ENCODE measurements around the gene ZNF438. TPM values are rescaled to one million over a fixed set of nuclear protein-coding genes. Genes with fewer than 3 reads are reported as not detected.

The ZNF438 gene
- total RNA-seq, 4 donors from 2014 or later = 17.6 to 34.8 (median 23.6) TPM

DNA sequence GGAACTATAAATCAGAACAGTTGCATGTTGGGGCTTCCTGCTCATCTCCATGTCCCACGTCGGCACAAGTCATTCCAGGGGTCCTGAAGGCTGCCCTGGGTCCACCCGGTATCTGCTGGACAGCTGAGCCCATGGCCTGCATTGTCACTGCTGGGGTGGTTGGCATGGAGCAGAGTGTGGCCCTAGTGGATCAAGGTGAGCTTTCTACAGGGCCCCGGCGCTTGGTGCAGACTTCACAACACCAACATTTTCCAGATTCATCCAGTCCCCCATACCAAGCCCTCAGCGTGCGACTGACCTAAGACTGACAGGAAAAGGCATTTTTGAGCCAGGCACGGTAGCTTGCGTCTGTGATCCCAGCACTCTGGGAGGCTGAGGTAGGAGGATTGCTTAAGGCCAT, 226.6 kb downstream of the ZNF438 start:
- TF ChIP-seq, protein P1, sequence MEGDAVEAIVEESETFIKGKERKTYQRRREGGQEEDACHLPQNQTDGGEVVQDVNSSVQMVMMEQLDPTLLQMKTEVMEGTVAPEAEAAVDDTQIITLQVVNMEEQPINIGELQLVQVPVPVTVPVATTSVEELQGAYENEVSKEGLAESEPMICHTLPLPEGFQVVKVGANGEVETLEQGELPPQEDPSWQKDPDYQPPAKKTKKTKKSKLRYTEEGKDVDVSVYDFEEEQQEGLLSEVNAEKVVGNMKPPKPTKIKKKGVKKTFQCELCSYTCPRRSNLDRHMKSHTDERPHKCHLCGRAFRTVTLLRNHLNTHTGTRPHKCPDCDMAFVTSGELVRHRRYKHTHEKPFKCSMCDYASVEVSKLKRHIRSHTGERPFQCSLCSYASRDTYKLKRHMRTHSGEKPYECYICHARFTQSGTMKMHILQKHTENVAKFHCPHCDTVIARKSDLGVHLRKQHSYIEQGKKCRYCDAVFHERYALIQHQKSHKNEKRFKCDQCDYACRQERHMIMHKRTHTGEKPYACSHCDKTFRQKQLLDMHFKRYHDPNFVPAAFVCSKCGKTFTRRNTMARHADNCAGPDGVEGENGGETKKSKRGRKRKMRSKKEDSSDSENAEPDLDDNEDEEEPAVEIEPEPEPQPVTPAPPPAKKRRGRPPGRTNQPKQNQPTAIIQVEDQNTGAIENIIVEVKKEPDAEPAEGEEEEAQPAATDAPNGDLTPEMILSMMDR (IDR thresholded peaks at IDR 0.05; ENCODE audit: low read depth) = no peak

DNA sequence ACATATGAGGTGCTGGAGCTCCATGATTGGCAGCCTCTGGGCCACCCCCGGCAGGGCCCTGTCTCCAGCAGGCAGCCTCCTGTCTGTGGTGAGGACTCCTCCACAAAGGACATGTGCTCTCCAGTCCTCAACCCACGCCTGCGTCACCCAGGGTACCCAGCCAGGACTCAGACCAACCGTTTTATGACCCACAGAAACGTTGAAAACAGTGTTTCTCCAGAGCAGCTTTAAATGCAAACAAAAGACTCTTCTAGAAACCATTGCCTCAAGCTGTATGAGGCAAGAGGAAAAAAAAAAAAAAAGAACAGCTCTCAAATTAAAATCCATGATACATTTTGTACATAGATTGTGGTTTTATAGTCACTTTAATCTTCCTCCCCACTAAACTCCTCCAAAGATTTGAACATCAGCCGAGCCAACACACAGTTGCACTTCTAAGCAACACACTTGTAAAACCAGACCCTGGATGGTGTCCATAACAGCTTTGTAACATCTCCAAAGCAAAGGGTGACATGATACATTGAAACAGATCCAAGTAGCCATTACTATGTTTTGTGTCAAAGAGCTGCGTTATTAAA, 227.1 kb downstream of the ZNF438 start:
- TF ChIP-seq, protein P1 (IDR thresholded peaks at IDR 0.05; ENCODE audit: low read depth) = no peak

DNA sequence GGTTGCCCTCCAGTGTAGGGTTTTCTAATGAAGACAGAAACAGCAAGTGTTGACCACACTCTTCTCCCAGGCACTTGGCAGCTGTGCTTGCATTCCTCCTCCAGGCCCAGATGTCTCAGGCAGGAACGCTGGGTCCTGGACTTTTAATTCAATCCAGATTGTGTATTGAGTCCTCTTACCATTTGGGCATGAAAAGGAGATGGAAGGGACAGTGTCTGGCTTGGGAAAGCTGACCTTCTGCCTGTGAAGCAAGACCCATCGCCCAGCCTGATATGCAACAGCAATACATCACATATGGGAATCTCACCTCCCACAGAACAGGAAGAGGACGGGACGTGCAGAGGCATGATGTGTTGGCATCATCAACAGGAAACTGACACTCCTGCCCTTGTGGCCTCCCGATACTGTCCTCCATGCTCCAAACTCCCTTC, 227.8 kb downstream of the ZNF438 start:
- TF ChIP-seq, protein P1 (IDR thresholded peaks at IDR 0.05; ENCODE audit: low read depth) = no peak

DNA sequence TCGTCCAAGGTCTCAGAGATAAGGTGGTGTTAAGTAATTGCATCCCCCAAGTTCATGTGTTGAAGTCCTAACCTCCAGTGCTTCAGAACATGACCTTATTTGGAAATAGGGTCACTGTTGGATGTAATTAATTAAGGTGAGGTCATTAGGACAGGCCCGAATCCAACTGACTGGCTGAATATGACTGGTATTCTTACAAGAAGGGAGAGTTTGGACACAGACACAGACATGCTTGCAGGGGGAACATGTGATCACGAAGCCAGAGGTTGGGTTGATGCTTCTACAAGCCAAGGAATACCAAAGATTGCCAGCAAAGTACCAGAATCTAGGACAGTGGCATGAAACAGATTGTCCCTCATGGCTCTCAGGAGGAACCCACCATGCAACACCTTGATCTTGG, 228.6 kb downstream of the ZNF438 start:
- TF ChIP-seq, protein P1 (IDR thresholded peaks at IDR 0.05; ENCODE audit: low read depth) = no peak

DNA sequence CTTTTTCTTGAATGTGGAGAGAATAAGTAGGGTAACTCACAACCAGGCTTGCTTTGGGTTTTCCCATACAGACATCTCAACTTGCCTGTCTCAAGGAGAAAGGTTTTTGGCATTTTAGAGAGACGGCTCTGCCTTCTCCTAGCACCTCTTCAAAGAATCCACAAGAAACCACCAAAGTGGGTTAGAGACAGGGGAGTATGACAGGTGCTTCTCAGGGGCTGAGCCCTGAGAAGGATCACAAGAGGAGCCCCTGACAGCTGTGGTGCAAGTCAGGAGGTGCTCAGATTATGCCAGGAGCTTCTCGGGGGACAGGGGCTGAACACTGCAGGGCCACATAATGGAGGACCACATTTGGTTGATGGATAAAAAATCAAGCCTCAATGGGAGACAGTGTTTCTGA, 231.3 kb downstream of the ZNF438 start:
- TF ChIP-seq, protein P1 (IDR thresholded peaks at IDR 0.05; ENCODE audit: low read depth) = no peak

DNA sequence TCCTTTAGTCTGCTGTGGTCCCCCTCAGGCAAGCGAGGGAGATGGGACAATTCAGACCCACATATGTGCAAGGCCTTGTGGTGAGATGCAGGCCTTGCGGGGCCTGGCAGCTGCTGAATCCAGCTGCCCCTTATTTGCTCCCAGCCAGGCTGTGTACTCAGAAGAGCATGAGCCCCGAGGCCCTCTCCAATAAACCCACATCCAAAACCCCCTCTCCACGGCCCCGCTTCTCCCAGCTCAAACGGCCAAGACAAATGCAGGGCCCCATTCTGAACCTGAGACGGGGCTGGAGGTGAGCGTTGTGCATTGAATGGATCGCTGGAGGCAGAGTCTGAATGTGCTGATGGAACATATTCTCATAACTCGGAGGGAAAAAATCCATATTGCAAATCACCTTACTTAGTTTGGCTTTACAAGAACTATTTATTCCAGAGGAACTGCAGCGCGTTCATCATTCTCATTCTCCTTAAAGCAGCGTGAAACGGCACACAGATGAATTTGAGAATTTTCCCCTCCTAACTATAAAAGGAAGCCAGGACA, 232.9 kb downstream of the ZNF438 start:
- TF ChIP-seq, protein P1 (IDR thresholded peaks at IDR 0.05; ENCODE audit: low read depth) = no peak
